Diencephalon (tissue), 1 donor: ENCODE data around the gene PLAAT5. TPM values are rescaled to one million over a fixed set of nuclear protein-coding genes. Genes with fewer than 3 reads are reported as not detected.

Experiments used
- total RNA-seq: library from RNA; depleted of rRNA; stranded (reverse); fragments of >200 nt; gene quantifications from one replicate; pipeline ENCODE4 v1.2.3, GENCODE V29; 2014

PLAAT5 gene, protein sequence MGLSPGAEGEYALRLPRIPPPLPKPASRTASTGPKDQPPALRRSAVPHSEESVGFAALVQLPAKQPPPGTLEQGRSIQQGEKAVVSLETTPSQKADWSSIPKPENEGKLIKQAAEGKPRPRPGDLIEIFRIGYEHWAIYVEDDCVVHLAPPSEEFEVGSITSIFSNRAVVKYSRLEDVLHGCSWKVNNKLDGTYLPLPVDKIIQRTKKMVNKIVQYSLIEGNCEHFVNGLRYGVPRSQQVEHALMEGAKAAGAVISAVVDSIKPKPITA
- total RNA-seq = 5.5 TPM

DNA sequence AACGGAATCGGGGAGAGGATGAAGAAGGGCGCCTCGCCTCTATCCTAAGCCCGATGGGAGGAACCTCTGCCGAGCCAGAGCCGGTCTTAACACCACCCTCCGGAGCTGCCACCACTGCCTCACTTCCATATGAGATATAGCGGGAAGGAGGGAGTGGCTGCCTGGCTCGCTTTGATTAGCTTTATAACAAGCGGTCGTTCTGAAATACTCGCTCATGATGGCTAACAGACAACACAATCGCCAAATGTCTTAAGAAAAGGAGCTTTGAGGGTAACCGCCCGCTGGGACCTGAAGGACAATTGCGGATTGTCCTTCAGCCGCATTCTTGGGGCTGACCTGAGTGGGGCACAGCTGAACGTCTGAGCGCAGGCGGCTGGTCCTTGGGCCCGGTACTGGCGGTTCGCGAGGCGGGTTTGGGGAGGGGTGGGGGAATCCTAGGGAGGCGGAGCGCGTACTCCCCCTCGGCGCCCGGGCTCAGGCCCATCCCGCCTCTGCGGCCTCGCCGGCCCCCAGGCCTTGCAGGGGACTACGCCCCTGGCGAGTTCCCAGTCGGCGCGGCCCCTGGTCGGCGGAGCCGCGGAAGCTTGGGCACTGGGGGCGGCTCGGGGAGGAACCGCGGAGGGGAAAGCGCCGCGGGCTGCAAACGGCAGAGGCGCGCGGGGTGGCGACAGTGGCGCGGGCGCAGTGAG, at the start of gene PLAAT5:
TSS of gene PLAAT5 (minus strand) at position 617 of the 689 bp plus-strand sequence. CDS start at position 484, 133 bp downstream.

DNA sequence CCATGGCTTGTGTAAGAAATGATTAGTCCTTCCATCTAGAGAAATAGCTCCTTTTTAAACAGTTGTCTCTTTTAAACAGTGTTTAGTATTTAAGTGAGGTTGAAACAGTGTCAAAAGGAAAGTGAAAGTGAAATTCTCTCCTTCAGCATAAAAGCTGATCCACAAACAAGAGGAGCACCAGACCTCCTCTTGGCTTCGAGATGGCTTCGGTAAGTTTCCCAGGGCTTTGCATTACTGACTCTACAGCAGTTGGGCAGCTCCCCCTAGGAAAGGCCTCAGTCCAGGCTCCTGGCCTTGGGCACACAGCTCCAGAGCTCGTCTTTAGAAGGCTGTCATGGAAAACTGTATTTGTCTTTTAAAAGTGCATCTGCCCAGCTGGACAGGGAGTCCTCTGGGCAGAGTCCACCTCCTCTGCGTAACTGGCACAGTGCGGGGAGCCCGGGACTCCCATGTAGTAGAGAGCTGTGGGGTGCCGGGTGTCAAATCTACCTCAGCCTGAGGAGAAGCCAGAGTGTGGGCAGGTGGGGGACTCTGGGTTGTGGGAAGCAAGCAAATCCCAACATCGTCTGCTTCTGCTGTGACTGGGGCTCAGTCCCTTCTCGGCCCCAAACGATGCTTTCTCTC, 45.8 kb upstream of the PLAAT5 start, which contains the start of gene PLAAT4:
TSS of gene PLAAT4 (plus strand) at position 140 of the 624 bp plus-strand sequence. CDS start at position 201, 61 bp downstream.

GRCh38 chr11:63505857-63506528, 15.0 kb upstream of the PLAAT5 start, which contains the start of gene LGALS12:
TSS of gene LGALS12 (plus strand) at chr11:63506084. CDS start at chr11:63506459, 375 bp downstream.

Other genes starting within 250 kb of the PLAAT5 start
- 0.23 TPM for gene SLC22A25, start 247.6 kb downstream of the PLAAT5 start, total RNA-seq
- gene SLC22A9, start 121.4 kb downstream of the PLAAT5 start, total RNA-seq = not detected
- not detected for gene LGALS12, start 14.9 kb upstream of the PLAAT5 start, total RNA-seq
- gene PLAAT4, start 45.6 kb upstream of the PLAAT5 start, total RNA-seq = 10.6 TPM
- gene PLAAT2, start 72.2 kb upstream of the PLAAT5 start, total RNA-seq = not detected
- 14.1 TPM for gene PLAAT3, start 123.3 kb upstream of the PLAAT5 start, total RNA-seq
- 30.9 TPM for gene ATL3, start 180.2 kb upstream of the PLAAT5 start, total RNA-seq
- gene RTN3, start 190.3 kb upstream of the PLAAT5 start, total RNA-seq = 391 TPM